ENCODE measurements around the gene PLCL1. TPM values are rescaled to one million over a fixed set of nuclear protein-coding genes. Genes with fewer than 3 reads are reported as not detected.
A peak's percentile ranks its signal among the peaks of the same experiment; 100 is the strongest.
"Not testable (repeated sequence)": the region's sequence is repeated elsewhere in the genome, so short reads cannot be mapped to it uniquely, and the experiment has no call there.

Gene PLCL1
- total RNA-seq, 1 experiment from 2014 or later: 0.21 TPM

GRCh38 chr2:197828464-197829135 lies 24.2 kb downstream of the PLCL1 start:
- DNase-seq: no peak
- H3K27me3 ChIP-seq (ENCODE audit: control insufficient read depth, insufficient read depth, low read length): no peaks in the 10 kb centered on the region
- H3K36me3 ChIP-seq (replicated peaks; ENCODE audit: control insufficient read depth, insufficient read depth, low read length): no peaks in the 10 kb centered on the region
- no peak overlapping the region for H3K4me3 ChIP-seq (ENCODE audit: insufficient read depth, low read depth, low read length)

DNA sequence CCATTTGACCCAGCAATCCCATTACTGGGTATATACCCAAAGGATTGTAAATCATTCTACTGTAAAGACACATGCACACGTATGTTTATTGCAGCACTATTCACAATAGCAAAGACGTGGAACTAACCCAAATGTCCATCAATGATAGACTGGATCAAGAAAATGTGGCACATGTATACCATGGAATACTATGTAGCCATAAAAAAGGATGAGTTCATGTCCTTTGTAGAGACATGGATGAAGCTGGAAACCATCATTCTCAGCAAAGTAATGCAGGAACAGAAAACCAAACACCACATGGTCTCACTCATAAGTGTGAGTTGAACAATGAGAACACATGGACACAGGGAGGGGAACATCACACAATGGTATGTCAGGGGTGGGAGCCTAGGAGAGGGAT lies 30.4 kb downstream of the PLCL1 start:
- not testable (repeated sequence) for DNase-seq; H3K27me3 ChIP-seq (ENCODE audit: control insufficient read depth, insufficient read depth, low read length); H3K36me3 ChIP-seq (replicated peaks; ENCODE audit: control insufficient read depth, insufficient read depth, low read length); H3K4me3 ChIP-seq (ENCODE audit: insufficient read depth, low read depth, low read length)

- Histone ChIP-seq H3K36me3 (replicated peaks; ENCODE audit: control insufficient read depth, insufficient read depth, low read length) (no peaks in the 10 kb centered on the region), H3K27me3 (ENCODE audit: control insufficient read depth, insufficient read depth, low read length) (no peaks in the 10 kb centered on the region), H3K4me3 (ENCODE audit: insufficient read depth, low read depth, low read length) (no peak overlapping the region)
- no peak for DNase-seq
Observed at GRCh38 chr2:197835293-197835692, 30.9 kb downstream of the PLCL1 start.

DNA sequence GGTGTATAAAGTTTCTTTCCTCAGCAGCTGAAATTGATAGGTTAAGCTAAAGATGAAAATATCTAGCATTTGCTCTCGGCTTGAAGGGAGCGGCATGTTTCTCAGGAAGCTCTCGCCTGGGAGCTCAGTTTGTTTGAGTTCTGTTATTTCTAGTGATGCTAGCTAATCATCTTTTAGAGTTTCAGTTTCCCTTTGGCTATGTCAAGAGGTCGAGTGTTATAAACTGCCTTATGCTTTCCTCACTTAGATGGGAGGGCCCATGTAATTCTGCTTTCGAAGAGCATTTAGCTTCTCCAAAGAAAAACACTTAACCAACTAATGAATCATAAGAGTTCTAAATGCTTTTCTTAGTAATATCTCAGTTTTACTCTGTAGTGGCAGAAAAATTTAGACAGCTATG lies 33.6 kb downstream of the PLCL1 start:
- no peaks in the 10 kb centered on the region for H3K27me3 ChIP-seq (ENCODE audit: control insufficient read depth, insufficient read depth, low read length)
- no peak overlapping the region for H3K4me3 ChIP-seq (ENCODE audit: insufficient read depth, low read depth, low read length)
- DNase-seq: no peak
- H3K36me3 ChIP-seq (replicated peaks; ENCODE audit: control insufficient read depth, insufficient read depth, low read length): no peaks in the 10 kb centered on the region

GRCh38 chr2:197838579-197838978 lies 34.2 kb downstream of the PLCL1 start:
- DNase-seq: no peak
- H3K4me3 ChIP-seq (ENCODE audit: insufficient read depth, low read depth, low read length): no peak overlapping the region
- no peaks in the 10 kb centered on the region for H3K36me3 ChIP-seq (replicated peaks; ENCODE audit: control insufficient read depth, insufficient read depth, low read length)
- H3K27me3 ChIP-seq (ENCODE audit: control insufficient read depth, insufficient read depth, low read length): no peaks in the 10 kb centered on the region

DNA sequence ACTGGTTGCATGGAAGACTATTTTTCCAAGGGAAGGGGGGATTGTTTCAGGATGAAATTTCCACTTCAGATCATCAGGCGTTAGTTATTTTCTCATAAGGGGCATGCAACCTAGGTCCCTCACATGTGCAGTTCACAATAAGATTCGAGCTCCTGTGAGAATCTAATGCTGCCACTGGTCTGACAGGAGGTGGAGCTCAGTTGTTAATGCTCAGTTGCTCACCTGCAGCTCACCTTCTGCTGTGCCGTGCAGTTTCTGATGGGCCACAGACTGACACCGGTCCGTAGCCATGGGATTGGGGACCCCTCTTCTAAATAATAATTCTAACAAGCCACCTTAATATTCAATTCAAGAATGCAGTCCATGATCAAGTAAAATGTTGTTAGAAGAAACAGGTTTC lies 34.9 kb downstream of the PLCL1 start:
- Histone ChIP-seq H3K4me3 (ENCODE audit: insufficient read depth, low read depth, low read length) (no peak overlapping the region), H3K36me3 (replicated peaks; ENCODE audit: control insufficient read depth, insufficient read depth, low read length) (no peaks in the 10 kb centered on the region), H3K27me3 (ENCODE audit: control insufficient read depth, insufficient read depth, low read length) (no peaks in the 10 kb centered on the region)
- no peak for DNase-seq

- DNase-seq: no peak
- H3K36me3 ChIP-seq (replicated peaks; ENCODE audit: control insufficient read depth, insufficient read depth, low read length): no peaks in the 10 kb centered on the region
- no peak overlapping the region for H3K4me3 ChIP-seq (ENCODE audit: insufficient read depth, low read depth, low read length)
- no peaks in the 10 kb centered on the region for H3K27me3 ChIP-seq (ENCODE audit: control insufficient read depth, insufficient read depth, low read length)
Observed at GRCh38 chr2:197839856-197840255, 35.5 kb downstream of the PLCL1 start.

DNA sequence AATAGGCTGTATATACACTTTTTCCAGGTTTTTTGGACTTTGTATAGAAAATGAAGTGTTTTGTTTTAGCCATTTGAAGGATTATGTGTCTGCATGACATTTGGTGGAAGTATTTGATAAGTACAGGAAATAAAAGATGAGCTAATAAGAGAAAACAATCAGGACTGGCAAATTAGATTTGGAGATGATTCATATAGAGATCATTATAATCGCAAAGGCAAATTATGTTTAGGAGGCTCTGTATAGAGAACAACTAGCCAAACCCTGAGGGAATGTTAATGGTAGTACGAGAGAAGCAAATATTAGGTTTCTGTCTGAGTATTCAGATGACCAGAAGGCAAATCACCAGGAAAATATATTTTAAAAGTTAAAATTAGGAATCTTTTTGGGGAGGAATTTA lies 41.7 kb downstream of the PLCL1 start:
- no peaks in the 10 kb centered on the region for H3K27me3 ChIP-seq (ENCODE audit: control insufficient read depth, insufficient read depth, low read length)
- no peaks in the 10 kb centered on the region for H3K36me3 ChIP-seq (replicated peaks; ENCODE audit: control insufficient read depth, insufficient read depth, low read length)
- no peak for DNase-seq

GRCh38 chr2:197846777-197847176 lies 42.4 kb downstream of the PLCL1 start:
- Histone ChIP-seq H3K36me3 (replicated peaks; ENCODE audit: control insufficient read depth, insufficient read depth, low read length) (no peaks in the 10 kb centered on the region), H3K4me3 (ENCODE audit: insufficient read depth, low read depth, low read length) (no peak overlapping the region), H3K27me3 (ENCODE audit: control insufficient read depth, insufficient read depth, low read length) (no peaks in the 10 kb centered on the region)
- no peak for DNase-seq

More for the DNA sequence above, 41.7 kb downstream of the PLCL1 start:
- H3K4me3 ChIP-seq (ENCODE audit: insufficient read depth, low read depth, low read length): no peak overlapping the region

DNA sequence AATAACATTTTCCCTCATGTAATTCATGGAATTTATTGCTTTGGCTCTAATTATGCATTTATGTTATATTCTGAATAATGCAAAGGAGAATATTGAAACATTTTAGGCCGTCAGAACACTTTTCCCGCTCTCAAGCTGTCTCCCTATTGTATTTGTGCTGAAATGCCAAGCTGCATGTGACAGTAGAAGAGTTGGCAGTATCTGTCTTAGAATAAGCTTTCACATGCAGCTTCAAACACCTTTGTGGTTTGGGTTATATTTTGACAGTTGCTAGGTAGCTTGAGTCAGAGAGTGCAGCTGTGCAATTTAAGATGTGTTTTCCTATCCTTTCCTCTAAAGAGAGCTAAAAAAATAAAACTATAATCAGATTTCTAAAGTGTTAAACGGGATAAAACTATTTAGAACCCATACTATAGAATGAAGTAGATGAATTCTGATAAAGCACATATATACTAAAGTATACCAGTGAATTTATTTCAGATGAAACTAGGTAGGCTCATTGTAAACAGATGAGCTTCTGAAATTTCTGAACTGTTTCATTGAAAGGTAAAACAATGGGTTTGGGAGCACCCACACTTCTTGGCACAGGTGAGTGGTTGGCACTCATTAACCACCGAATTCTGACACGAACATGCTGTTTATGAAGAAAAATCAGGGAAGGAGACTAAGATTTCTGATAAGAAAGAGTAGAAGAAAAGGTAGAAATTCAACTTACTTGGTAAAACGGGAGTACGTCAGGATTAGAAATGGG lies 43.4 kb downstream of the PLCL1 start:
- Histone ChIP-seq H3K4me3 (ENCODE audit: insufficient read depth, low read depth, low read length) (no peak overlapping the region), H3K36me3 (replicated peaks; ENCODE audit: control insufficient read depth, insufficient read depth, low read length) (no peaks in the 10 kb centered on the region), H3K27me3 (ENCODE audit: control insufficient read depth, insufficient read depth, low read length) (no peaks in the 10 kb centered on the region)
- no peak for DNase-seq

DNA sequence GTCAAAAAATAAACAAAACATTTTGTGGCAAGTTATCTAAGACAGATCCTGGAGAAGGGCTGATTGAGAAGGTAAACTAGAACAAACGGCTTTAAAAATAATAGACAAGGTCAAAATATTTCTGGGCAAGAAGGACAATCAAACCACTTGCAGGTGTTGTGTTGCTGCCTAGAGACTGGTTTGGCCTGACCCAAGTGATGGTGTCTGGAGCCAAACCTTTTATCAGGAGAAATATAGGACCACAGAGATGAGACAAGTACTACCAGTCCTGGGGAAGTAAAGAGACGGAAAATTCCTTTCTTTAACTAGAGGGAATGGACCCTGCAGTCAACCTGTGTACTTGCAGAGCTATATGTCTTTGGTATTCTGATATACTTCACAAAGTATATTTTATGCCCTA lies 44.2 kb downstream of the PLCL1 start:
- no peaks in the 10 kb centered on the region for H3K36me3 ChIP-seq (replicated peaks; ENCODE audit: control insufficient read depth, insufficient read depth, low read length)
- no peaks in the 10 kb centered on the region for H3K27me3 ChIP-seq (ENCODE audit: control insufficient read depth, insufficient read depth, low read length)
- DNase-seq: no peak
- no peak overlapping the region for H3K4me3 ChIP-seq (ENCODE audit: insufficient read depth, low read depth, low read length)

GRCh38 chr2:197850882-197851450 lies 46.6 kb downstream of the PLCL1 start:
- H3K27me3 ChIP-seq (ENCODE audit: control insufficient read depth, insufficient read depth, low read length): no peaks in the 10 kb centered on the region
- H3K4me3 ChIP-seq (ENCODE audit: insufficient read depth, low read depth, low read length): no peak overlapping the region
- DNase-seq: no peak
- no peaks in the 10 kb centered on the region for H3K36me3 ChIP-seq (replicated peaks; ENCODE audit: control insufficient read depth, insufficient read depth, low read length)

DNA sequence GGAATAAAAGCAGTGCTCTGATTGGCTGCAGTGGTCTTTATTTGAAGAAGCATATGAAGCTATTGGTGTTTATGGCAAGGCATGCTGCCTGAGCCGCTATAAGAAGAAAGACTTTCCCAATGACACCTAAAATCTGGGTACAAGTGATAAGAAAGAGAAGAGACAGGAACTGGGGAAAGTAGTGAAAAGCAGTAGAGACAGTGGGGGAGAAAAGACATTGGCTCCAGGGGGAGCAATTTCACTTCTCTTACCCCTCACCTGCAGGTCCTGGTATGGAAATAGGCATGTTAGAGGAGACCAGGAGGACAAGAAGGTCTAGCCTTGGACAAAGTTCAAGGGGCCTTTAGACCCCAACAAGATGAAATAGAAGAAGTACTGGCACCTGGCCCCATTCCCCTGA lies 47.1 kb downstream of the PLCL1 start:
- Histone ChIP-seq H3K36me3 (replicated peaks; ENCODE audit: control insufficient read depth, insufficient read depth, low read length) (no peaks in the 10 kb centered on the region), H3K4me3 (ENCODE audit: insufficient read depth, low read depth, low read length) (no peak overlapping the region), H3K27me3 (ENCODE audit: control insufficient read depth, insufficient read depth, low read length) (no peaks in the 10 kb centered on the region)
- peak; percentile 8 for DNase-seq

DNA sequence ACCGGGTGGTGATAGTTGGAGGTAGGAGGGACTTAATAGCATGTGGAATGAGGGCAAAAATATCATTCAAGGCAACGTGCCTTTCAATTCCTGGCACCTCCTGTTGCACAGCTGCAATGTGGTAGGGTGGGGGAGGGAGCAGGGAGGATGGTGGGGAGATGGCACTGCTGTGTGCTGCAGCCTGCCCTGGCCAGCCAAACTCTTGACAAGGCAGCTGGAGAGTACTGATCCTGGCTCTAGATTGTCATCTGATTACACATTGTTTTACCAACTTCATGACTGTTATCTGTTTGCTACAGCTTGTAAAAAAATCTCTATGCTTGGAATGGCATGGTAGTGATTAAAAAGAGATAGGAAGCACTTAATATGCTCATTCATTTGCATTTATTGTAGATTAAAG lies 47.7 kb downstream of the PLCL1 start:
- Histone ChIP-seq H3K27me3 (ENCODE audit: control insufficient read depth, insufficient read depth, low read length) (no peaks in the 10 kb centered on the region), H3K4me3 (ENCODE audit: insufficient read depth, low read depth, low read length) (no peak overlapping the region), H3K36me3 (replicated peaks; ENCODE audit: control insufficient read depth, insufficient read depth, low read length) (no peaks in the 10 kb centered on the region)
- no peak for DNase-seq

GRCh38 chr2:197853549-197853948 lies 49.2 kb downstream of the PLCL1 start:
- Histone ChIP-seq H3K27me3 (ENCODE audit: control insufficient read depth, insufficient read depth, low read length) (no peaks in the 10 kb centered on the region), H3K4me3 (ENCODE audit: insufficient read depth, low read depth, low read length) (no peak overlapping the region), H3K36me3 (replicated peaks; ENCODE audit: control insufficient read depth, insufficient read depth, low read length) (no peaks in the 10 kb centered on the region)
- DNase-seq: no peak

All from H7 (cell line).